GM10847 (cell line): ENCODE results near the gene AK4.

Experiments used
- POLR2A ChIP-seq: IDR thresholded peaks from 2 replicates; pipeline ENCODE4 v1.6.1; 2011; ENCODE audit not compliant: insufficient read length; ENCODE audit errors: extremely low read depth

AK4 gene

DNA sequence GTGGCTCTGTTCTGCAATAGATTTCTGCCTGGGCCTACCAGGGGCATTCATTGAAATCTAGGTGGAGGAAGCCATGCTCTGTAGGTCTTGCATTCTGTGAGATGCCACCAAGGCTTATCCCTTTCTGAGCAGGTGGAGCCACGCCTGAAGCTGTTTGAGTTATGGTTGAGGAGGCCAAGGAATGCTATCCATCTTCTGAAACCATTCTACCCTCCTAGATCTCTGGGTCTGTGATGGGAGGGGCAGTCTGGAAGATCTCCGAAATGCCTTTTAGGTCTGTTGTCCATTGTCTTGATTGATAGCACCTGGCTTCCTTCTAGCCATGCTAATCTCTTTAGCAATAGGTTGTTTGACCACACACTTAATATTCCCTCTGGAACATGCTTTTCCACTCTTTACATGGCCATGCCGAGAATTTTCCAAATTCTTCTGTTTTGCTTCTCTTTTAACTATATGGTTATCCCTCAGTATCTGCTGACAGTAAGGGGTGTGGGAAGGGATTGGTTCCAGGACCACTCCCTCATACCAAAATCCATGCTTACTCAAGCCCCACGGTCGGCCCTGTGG, 45.2 kb downstream of the AK4 start:
- no peak for TF ChIP-seq POLR2A

DNA sequence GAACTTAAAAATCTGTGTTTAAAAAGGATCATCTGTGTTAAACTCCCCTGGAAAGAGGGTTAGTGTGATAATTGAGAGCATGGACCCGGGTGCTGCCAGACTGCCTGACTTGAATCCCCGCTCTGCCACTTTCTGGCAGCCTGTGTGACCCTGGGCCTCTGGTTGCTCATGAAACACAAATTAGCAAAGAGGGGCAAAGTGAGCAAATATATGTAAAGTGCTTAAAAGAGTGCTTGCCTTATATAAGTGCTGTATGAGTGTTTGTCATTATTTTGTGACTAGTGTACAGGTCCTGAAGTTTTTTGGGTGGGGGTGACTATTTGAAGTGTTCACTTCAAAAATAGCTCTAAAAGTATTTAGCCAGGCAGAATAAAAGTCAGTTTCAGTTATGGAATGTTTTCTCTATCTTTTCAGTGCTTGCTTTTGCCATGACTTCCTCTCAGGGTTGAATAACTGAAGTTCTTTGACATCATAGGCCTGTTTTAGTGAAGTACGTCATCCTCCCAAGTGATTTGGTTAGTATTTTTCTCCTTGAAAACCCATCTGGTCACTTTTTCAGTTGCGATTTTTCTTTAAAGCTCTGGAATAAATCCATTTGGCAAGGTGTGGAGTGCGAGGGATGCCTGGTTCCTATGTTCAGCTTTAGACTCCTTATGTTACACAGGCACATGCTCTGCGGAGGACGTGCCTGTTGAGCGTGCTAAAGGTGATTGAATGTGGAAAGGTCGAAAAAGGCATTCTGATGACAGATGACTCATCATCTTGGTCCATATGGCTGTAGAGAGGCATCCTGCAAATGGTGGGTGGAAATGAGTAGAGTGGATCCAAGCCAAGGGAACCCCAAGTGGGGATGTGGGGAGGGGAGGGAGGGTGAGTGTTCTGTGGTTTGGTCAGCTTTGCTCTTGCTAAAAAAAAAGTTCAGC, 47.8 kb downstream of the AK4 start:
- TF ChIP-seq POLR2A, result no peak

DNA sequence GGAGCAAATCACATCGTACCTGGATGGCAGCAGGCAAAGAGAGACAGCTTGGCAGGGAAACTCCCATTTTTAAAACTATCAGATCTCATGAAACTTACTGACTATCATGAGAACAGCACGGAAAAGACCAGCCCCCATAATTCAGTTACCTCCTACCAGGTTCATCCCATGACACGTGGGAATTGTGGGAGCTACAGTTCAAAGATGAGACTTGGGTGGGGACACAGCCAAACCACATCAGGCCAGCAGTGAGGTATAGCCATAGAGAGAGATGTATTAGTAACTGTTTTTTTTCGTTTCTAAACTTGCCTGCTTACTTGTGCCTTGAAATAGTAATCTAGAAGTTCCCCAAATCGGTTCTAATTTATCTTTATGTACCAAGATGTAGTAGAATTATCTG, 48.9 kb downstream of the AK4 start:
- no peak for TF ChIP-seq POLR2A

DNA sequence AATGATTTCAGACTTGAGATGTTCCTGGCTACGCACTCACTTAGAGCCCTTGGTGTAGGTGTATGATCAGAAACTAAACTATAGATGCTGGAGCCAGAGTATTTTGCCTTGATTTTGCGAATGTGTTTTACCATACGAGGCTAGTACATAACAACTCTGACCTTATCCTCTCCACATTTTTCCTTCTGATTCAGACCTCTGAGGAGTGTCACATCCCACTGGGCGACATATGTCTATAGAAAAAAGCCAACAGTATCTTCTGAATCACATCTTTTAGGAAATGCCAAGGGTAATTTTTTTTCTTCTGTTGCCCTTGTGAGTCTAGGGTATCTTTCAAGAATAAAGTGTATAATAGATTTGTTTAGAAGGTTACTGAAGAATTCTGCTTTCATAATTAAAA, 49.6 kb downstream of the AK4 start:
- TF ChIP-seq POLR2A, result no peak

DNA sequence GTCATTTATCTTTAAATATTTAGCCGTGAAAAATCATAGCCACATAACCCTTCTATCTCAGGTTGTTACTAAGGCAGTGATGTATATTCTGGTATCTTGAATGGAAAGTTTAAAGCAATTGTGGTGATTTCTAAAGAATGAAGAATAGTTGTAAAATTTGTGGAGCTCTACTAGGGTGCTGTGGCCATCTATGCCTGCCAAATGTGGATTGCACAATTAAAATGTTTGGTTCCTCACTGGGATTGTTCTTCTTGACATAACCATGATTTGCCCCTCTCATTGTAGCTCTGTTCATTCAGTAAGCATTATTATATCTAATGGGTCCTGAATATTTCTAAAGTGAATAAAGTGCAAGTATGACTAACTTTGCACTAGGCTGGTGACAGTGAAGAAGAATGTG, 50.1 kb downstream of the AK4 start:
- no peak for TF ChIP-seq POLR2A

DNA sequence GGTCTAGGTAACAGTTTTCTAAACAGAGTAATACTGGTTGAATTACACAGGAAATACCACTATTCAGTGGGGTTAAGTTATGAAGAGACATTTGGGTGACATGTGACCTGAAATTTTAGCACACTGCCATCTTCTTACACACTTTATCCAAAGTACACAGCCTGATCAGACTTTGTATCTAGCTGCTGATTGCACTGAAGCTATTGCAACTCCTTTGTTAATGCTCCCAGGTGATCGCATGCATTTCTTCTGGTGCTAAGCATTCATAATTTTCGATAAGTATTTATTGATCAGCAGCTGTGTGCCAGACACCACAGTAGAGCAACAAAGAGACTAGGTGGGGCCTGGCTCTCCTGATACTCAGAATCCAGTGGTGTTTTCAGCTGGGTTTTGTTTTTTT, 52.4 kb downstream of the AK4 start:
- no peak for TF ChIP-seq POLR2A

DNA sequence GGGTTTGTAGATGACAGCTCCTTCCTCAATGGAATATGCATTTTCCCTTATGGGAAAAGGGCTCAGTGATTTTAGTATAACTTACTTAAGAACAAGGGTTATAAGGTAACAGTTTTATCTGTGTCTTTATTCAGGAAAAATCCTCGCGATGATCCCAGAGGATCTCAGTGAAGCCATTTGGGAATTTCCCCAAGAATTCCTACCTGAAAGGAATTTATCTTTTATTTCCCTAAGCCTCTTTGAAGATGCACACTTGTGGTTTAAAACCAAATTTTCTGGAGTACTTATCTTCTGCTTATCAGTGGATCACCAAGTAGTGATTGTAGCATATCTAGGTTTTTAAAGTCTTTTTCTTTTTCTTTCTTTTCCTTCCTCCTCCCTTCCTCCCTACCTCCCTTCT, 58.8 kb downstream of the AK4 start:
- no peak for TF ChIP-seq POLR2A

DNA sequence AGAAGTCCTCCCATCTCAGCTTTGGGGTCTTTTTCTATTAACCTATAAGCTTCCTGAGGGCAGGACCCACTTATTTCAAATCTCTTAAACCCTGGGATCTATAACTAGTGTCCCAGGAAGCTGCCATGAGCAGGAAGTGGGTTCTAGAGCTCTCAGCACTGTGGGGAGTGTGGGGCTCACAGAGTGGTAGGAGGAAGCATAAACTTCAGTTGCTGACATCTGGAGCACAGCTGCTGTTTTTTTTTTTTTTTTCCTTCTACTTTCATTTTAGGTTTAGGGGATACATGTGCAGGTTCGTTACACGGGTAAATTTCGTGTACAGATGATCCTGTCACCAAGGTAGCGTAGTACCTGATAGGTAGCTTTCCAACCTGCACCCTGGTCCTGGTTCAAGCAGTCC, 59.3 kb downstream of the AK4 start:
- TF ChIP-seq POLR2A, result no peak

DNA sequence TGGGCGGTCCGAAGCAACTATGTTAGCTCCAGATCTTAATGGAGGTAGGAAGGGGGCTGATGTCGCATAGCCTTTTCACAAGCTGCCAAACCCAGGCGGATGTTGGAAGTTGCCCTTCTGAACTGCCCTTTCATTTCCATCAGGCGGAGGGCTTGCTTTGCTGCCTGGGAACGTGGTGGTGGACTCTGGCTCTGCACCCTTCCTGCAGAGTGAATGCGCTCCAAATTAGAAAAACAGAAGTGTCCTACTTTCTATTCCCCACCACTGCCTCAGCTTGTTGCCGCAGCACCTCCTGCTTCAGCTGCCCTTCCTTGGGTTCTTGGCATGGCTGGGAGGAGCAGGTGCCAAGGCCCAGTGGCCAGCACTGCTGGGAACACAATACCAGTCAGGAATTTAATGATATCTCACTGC, 60.6 kb downstream of the AK4 start:
- no peak for TF ChIP-seq POLR2A

DNA sequence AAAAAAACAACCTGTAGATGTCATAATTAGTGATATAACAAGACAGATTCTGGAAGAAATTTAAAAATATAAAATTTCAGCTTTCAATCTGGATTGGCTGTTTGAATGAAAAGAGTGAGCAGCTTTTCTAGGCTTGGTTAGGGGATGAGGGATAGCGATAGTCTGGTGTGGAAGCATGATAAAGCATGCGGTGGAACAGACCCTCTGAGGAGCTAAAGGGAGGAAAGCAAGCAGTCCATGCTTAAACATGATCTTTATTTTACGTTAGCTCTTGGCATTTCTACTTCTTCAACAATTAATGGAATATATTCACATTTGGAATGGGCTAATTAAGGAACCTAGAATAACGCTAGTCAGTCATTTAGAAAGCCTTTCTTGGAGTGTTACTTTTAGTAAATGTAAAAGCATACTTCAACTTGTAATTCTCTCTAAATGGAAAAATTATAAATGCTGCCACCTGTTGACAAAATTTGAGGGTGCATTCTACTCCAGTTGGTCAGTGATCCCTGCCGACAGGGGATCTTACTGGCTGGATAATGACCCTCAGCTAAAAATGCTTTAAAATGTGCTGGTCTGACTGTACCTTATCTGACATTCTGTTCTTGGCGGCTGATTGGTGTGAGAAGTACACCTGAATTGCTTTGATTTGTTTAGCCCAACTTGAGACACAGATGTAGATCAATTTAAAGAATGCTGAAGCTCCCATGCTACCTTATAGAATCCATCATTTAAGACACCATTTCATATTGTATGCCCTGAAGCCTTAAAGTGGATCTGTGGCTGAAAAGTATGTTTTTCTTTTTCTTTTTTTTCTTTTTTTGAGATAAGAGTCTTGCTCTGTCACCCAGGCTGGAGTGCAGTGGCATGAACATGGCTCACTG, 61.2 kb downstream of the AK4 start:
- no peak for TF ChIP-seq POLR2A

DNA sequence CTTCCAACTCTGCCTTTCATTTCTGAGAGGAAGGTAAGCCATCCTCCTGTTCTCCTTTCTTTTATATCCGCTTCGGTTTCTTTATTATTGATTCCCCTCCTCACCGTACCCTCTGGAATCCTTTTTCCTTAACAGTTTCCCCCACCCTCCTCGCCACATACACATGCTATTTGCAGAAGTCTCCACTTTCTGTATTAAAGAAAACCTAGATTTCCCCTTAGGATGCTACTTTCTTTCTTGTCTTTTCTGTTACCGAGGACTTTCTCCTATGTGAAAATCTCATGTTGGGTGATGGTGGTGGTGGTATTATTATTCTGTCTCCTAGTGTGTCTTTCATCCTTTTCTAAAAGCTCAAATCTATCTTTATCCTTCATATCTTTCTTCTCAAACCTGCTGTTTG, 62.3 kb downstream of the AK4 start:
- no peak for TF ChIP-seq POLR2A

DNA sequence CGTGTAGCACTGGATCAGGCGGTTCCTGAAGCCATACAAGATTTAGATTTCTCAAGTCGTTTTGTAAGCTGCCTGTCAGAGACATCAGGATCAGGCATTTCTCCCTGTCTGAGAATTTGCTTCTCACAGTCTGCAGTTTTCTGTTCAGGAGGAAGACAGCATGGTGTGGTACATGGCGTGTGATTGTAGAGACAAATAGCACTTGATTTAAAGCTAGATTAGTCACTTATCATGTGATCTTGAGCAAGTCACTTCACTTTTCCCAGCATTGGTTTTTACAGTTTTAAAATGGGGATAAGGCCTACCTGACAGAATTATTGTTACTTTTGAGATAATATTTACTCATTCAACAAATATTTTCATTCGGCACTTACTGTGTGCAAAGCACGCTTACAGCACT, 63.3 kb downstream of the AK4 start:
- TF ChIP-seq POLR2A, result no peak

DNA sequence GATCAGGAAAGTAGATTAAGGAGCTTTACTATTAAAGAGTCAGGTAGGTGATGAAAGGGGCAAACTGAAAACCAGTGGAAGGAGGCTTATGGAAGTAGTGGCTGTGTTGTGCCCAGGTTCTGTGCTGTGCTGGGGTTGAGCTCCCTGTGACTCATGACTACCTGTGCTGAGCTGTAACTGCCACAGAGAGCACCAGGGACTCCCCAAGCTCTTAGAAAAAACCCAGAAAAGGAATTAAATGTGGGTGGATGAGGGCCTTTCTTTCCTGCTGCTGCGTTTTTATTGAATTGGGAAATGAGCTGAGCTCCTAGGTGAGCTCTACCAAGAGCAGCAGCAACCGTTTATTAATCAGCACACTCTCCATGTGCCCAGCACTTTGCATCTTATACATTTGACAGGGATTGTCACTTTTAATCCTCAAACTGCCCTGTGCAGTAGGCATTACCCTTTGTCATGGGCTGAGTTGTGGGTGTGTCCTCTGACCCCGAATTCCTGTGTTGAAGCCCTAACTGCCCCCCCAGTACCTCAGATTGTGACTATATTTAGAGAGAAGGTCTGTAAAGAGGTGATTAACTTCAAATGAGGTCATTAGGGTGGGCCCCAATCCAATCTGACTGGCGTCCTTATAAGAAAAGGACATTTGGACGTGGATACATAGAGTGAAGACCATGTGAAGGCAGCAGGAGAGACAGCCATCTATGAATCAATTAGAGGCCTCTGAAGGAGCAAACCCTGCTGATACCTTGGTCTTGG, 65.4 kb downstream of the AK4 start:
- no peak for TF ChIP-seq POLR2A

DNA sequence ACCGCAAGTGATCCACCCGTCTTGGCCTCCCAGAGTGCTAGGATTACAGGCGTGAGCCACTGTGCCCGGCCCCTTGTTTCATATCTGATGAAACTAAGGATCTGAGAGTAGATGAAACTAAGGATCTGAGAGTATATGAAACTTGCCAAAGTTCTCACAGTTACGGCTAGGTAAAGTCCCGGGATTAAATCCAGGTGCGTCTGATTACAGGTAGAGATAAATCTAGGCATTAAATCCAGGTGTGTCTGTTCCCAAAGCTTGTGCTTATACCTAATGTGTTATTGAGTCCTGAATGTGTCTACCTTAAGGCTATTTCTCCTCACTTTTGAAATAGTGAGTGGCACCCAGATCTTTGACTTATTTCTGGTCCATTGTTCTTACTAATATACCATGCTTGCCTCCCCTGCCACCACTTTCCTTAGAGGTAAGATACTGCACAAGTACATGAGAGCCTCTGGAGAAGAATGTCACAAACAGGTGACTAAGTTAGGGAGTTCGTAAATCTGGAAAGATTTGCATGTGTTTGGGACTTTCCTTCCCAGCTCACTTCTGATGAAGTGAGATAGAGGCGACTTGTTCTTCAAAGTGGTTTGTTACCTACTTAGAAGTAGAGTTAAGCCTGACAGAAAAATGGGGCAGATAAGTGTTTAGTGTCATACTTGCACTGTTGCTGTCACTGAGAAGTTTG, 66.5 kb downstream of the AK4 start:
- TF ChIP-seq POLR2A, result no peak
